Omental fat pad (tissue), 4 donors: Measurements from ENCODE around the gene ADNP. TPM values are rescaled to one million over a fixed set of nuclear protein-coding genes. Genes with fewer than 3 reads are reported as not detected.

Experiments used
- ATAC-seq: fragments of 150-250 bp; one replicate; pipeline ENCODE4 v1.9.1; 2016; ENCODE audit warnings: mild to moderate bottlenecking, moderate library complexity; ENCODE audit not compliant: low FRiP score
- DNase-seq: peaks from one replicate; pipeline ENCODE4 v3.0.0-alpha.2; 2019; ENCODE audit warnings: low spot score
- total RNA-seq, 4 donors: library from RNA; depleted of rRNA; stranded (reverse); fragments of >200 nt; gene quantifications; one replicate each; pipeline ENCODE4 v1.1.0, GENCODE V29; 2016
- TF ChIP-seq, protein P1 (sequence below), 3 donors: fragments of 450-650 bp; IDR thresholded peaks; one replicate each; pipeline ENCODE4 v1.5.1; 2016 to 2017; ENCODE audit warnings: antibody characterized with exemption in 3 of 3, mild to moderate bottlenecking in 3 of 3, moderate library complexity in 2 of 3

The ADNP gene
- total RNA-seq, 4 donors from 2014 or later = 42.2 to 65.9 (median 47.3) TPM

- ATAC-seq (no peak), DNase-seq (no peak)
- TF ChIP-seq, protein P1, sequence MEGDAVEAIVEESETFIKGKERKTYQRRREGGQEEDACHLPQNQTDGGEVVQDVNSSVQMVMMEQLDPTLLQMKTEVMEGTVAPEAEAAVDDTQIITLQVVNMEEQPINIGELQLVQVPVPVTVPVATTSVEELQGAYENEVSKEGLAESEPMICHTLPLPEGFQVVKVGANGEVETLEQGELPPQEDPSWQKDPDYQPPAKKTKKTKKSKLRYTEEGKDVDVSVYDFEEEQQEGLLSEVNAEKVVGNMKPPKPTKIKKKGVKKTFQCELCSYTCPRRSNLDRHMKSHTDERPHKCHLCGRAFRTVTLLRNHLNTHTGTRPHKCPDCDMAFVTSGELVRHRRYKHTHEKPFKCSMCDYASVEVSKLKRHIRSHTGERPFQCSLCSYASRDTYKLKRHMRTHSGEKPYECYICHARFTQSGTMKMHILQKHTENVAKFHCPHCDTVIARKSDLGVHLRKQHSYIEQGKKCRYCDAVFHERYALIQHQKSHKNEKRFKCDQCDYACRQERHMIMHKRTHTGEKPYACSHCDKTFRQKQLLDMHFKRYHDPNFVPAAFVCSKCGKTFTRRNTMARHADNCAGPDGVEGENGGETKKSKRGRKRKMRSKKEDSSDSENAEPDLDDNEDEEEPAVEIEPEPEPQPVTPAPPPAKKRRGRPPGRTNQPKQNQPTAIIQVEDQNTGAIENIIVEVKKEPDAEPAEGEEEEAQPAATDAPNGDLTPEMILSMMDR (IDR thresholded peaks at IDR 0.05) = no peak
These were observed 66.1 kb downstream of the ADNP start for GRCh38 chr20:50865114-50865513.

- TF ChIP-seq, protein P1 (IDR thresholded peaks at IDR 0.05) = no peak
- DNase-seq (no peak), ATAC-seq (no peak)
These were observed 68.7 kb downstream of the ADNP start for GRCh38 chr20:50862546-50862945.

DNA sequence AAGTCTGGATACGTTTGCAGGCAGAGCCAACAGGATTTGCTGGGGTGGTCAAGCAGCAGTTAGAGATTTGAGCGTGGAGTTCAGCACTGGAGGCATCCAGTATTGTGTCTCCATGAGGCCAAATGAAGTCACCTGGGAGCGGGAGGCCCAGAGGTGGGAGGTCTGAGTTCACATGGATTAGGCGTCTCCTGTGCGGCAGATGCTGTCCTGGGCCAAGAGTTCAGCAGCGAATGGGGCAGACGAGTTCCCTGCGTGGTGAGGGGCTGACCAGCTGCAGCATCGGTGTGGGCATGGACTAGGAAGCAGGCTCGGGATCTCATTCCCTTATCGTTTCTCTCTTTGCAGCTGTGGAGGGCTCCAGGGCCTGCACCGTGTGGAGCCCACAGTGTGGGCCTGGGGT, 70.2 kb downstream of the ADNP start:
- TF ChIP-seq, protein P1 (IDR thresholded peaks at IDR 0.05) = no peak
- DNase-seq (no peak), ATAC-seq (no peak)

DNA sequence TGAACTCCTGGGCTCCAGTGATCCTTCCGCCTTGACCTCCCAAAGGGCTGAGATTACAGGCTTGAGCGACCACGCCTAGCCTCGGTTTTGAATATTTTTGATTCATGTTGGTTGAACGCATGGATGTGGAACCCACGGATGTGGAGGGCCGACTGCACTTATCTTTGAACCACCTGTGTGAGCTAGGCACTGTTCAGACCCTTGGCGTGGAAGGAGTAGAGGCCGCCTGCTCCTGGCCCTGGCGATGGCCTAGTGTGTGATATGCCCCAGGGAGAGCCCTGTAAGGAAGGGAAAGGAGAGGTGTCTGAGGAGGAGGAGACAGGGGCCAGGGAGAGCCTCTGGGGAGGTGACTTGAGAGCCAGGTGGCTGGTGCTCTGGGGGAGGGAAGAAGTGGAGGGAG, 72.1 kb downstream of the ADNP start:
- ATAC-seq (no peak), DNase-seq (no peak)
- TF ChIP-seq, protein P1 (IDR thresholded peaks at IDR 0.05) = no peak

DNA sequence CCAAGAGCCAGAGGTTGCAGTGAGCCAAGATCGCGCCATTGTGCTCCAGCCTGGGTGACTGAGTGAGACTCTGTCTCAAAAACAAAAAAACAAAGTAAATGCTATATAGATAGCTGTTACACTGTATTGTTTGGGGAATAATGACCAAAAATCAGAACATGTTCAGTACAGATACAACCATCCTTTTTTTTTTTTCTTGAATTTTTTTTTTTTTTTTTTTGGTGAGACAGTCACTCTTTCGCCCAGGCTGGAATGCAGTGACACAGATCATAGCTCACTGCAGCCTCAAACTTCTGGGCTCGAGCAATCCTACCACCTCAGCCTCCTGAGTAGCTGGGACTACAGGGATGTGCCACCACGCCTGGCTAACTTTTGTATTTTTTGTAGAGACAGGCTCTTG, 72.7 kb downstream of the ADNP start:
- no peak for DNase-seq
- no peak for ATAC-seq
- TF ChIP-seq, protein P1 (IDR thresholded peaks at IDR 0.05) = no peak

GRCh38 chr20:50857348-50857747, 73.9 kb downstream of the ADNP start:
- TF ChIP-seq, protein P1 (IDR thresholded peaks at IDR 0.05) = no peak
- ATAC-seq = no peak
- DNase-seq = no peak

DNA sequence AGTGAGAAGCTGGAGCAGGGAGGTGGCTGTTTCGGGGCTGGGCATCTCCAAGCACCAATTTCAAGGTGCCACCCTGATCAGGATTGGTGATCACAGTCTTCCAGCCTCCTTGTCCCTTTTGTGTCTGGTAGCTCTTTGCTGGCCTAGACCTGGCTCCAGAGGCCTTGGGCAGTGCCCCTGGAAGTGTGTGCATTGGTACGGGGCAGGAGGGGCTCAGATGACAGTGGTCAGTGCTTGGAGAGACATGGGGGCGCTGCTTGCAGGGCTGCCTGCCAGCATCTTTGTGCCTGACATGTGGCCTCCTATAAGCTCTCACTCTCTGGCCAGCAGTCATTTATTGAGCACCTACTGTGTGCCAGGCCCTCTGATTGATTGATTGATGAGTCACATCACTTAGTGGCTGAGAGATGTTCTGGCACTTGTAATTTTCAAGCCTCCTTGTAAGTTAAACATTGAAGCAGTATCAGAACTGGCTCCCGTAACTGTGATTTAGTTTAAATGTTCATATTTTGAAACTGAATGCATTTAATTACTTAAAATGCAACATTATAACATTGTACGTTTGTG, 74.7 kb downstream of the ADNP start:
- ATAC-seq (no peak), DNase-seq (no peak)
- TF ChIP-seq, protein P1 (IDR thresholded peaks at IDR 0.05) = no peak
